OCI-LY1 (cell line): Measurements from ENCODE around the gene RSBN1L.

Experiments
- EZH2 ChIP-seq: fragments of 200-600 bp; sonication (generic), shearing (Covaris generic); IDR thresholded peaks from 2 replicates; pipeline ENCODE4 v1.8.0; 2017; ENCODE audit warnings: borderline replicate concordance, mixed run types, mild to moderate bottlenecking, antibody characterized with exemption, low read length, moderate library complexity, mixed read lengths
- TF ChIP-seq, protein P1 (sequence below): fragments of 200-600 bp; sonication (generic), shearing (Covaris generic); IDR thresholded peaks from 2 replicates; pipeline ENCODE4 v1.5.1; 2017; ENCODE audit warnings: mild to moderate bottlenecking, antibody characterized with exemption, low read length, moderate library complexity, mixed read lengths

DNA sequence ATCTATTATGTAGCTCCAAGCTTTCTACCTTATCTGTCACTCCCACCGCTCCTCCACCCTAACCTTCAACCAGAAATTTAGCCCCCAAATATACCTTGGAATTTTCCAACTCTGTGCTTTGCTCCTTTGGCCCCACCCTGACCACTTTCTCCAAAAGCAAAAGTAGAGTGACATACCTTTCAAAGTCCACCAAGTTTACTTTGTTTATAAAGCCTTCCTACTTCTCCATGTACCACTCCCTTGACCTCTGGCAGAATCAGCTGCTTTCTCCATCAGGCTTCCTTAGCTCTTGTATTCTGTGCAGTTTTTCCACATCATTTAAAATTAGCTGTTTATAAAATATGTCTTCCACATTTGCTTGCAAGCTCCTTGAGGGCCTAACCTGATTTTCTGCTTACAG, 40.9 kb upstream of the RSBN1L start:
- TF ChIP-seq, protein P1, sequence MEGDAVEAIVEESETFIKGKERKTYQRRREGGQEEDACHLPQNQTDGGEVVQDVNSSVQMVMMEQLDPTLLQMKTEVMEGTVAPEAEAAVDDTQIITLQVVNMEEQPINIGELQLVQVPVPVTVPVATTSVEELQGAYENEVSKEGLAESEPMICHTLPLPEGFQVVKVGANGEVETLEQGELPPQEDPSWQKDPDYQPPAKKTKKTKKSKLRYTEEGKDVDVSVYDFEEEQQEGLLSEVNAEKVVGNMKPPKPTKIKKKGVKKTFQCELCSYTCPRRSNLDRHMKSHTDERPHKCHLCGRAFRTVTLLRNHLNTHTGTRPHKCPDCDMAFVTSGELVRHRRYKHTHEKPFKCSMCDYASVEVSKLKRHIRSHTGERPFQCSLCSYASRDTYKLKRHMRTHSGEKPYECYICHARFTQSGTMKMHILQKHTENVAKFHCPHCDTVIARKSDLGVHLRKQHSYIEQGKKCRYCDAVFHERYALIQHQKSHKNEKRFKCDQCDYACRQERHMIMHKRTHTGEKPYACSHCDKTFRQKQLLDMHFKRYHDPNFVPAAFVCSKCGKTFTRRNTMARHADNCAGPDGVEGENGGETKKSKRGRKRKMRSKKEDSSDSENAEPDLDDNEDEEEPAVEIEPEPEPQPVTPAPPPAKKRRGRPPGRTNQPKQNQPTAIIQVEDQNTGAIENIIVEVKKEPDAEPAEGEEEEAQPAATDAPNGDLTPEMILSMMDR = no peak
- TF ChIP-seq EZH2 = no peak
